IMR-90 (cell line): ENCODE data around the gene CDH15. TPM values are rescaled to one million over a fixed set of nuclear protein-coding genes. Genes with fewer than 3 reads are reported as not detected.

Experiments
- ATAC-seq: fragments of 200-7000 bp; cut with Tn5 transposase; 2 replicates; pipeline ENCODE4 v1.9.1; 2020; ENCODE audit warnings: low read depth, mild to moderate bottlenecking, moderate library complexity
- BruUV-seq: library from RNA; stranded (reverse); fragments of 400-500 nt; replicated peaks from 2 replicates; lab custom pipeline; 2021; lab: Mats Ljungman, UMichigan
- CTCF ChIA-PET: fragments of 300-600 bp; formaldehyde crosslinking; extraction: SDS; loops from one replicate; lab custom pipeline; 2021; ENCODE audit warnings: antibody characterized with exemption; lab: Yijun Ruan, JAX
- POLR2A ChIA-PET: fragments of 300-600 bp; sonication (Branson Sonifier 250); formaldehyde crosslinking; loops from one replicate; lab custom pipeline; 2022; ENCODE audit warnings: antibody characterized with exemption; ENCODE audit not compliant: unreplicated experiment; lab: Charles Lee
- DNase-seq: peaks from one replicate; pipeline ENCODE4 v3.0.0; 2013
- H2AFZ ChIP-seq: replicated peaks from 2 replicates; pipeline ENCODE3; 2013; ENCODE audit warnings: low read length, mild to moderate bottlenecking; ENCODE audit not compliant: poor library complexity
- H2AK5ac ChIP-seq: 2 replicates; pipeline ENCODE4 v1.6.1; 2013; ENCODE audit warnings: low read depth, low read length, inconsistent platforms
- H2AK9ac ChIP-seq: replicated peaks from 2 replicates; pipeline ENCODE3; 2013; ENCODE audit warnings: mild to moderate bottlenecking, low read depth, low read length, moderate library complexity; ENCODE audit not compliant: poor library complexity
- H2BK120ac ChIP-seq: 2 replicates; pipeline ENCODE4 v1.6.1; 2013; ENCODE audit warnings: low read depth, low read length, inconsistent platforms
- H2BK15ac ChIP-seq: 3 replicates; pipeline ENCODE4 v1.6.1; 2013; ENCODE audit warnings: low read depth, low read length, inconsistent platforms
- H2BK20ac ChIP-seq: 2 replicates; pipeline ENCODE4 v1.6.1; 2013; ENCODE audit warnings: low read depth, mild to moderate bottlenecking, inconsistent platforms, low read length, moderate library complexity
- H2BK5ac ChIP-seq: 2 replicates; pipeline ENCODE4 v1.6.1; 2013; ENCODE audit warnings: mild to moderate bottlenecking, low read depth, low read length, inconsistent platforms; ENCODE audit not compliant: poor library complexity, severe bottlenecking
- H3K14ac ChIP-seq: replicated peaks from 2 replicates; pipeline ENCODE4 v1.6.1; 2013; ENCODE audit warnings: low read depth, low read length, inconsistent platforms
- H3K18ac ChIP-seq: 2 replicates; pipeline ENCODE4 v1.6.1; 2013; ENCODE audit warnings: low read depth, low read length, control low read depth
- H3K23ac ChIP-seq: 2 replicates; pipeline ENCODE4 v1.6.1; 2013; ENCODE audit warnings: low read depth, low read length, inconsistent platforms
- H3K27ac ChIP-seq: 2 replicates; pipeline ENCODE4 v1.5.1; 2013; ENCODE audit warnings: mild to moderate bottlenecking, control low read depth, low read length; ENCODE audit not compliant: insufficient read depth
- H3K27me3 ChIP-seq: 2 replicates; pipeline ENCODE4 v1.6.1; 2013; ENCODE audit warnings: low read length; ENCODE audit not compliant: control insufficient read depth, insufficient read depth
- H3K36me3 ChIP-seq: 2 replicates; pipeline ENCODE4 v1.6.1; 2013; ENCODE audit warnings: low read length, mixed read lengths; ENCODE audit not compliant: control insufficient read depth, insufficient read depth
- H3K4ac ChIP-seq: 2 replicates; pipeline ENCODE4 v1.6.1; 2013; ENCODE audit warnings: low read depth, low read length, inconsistent platforms
- H3K4me1 ChIP-seq: 2 replicates; pipeline ENCODE4 v1.6.1; 2013; ENCODE audit warnings: low read length, mixed read lengths; ENCODE audit not compliant: control insufficient read depth, insufficient read depth
- H3K4me2 ChIP-seq: 2 replicates; pipeline ENCODE4 v1.6.1; 2013; ENCODE audit warnings: low read depth, mild to moderate bottlenecking, control low read depth, low read length, moderate library complexity
- H3K4me3 ChIP-seq: 2 replicates; pipeline ENCODE4 v1.5.1; 2013; ENCODE audit warnings: low read depth, mild to moderate bottlenecking, control low read depth, low read length, moderate library complexity; ENCODE audit not compliant: insufficient read depth
- H3K56ac ChIP-seq: 2 replicates; pipeline ENCODE4 v1.6.1; 2013; ENCODE audit warnings: low read length, inconsistent platforms; ENCODE audit not compliant: insufficient read depth; ENCODE audit errors: extremely low read depth
- H3K79me1 ChIP-seq, 2 experiments: 2 replicates each; pipeline ENCODE4 v1.6.1; 2013; ENCODE audit warnings: low read length in 2 of 2, inconsistent platforms in 1 of 2, low read depth in 1 of 2
- H3K9ac ChIP-seq: 2 replicates; pipeline ENCODE4 v1.6.1; 2013; ENCODE audit warnings: low read depth, low read length, control low read depth
- H3K9me1 ChIP-seq: 2 replicates; pipeline ENCODE4 v1.6.1; 2013; ENCODE audit warnings: low read length, inconsistent platforms; ENCODE audit not compliant: insufficient read depth
- H3K9me3 ChIP-seq: 2 replicates; pipeline ENCODE4 v1.6.1; 2013; ENCODE audit warnings: low read length; ENCODE audit not compliant: control insufficient read depth, insufficient read depth
- H4K20me1 ChIP-seq: 2 replicates; pipeline ENCODE4 v1.6.1; 2013; ENCODE audit warnings: low read length, inconsistent platforms; ENCODE audit not compliant: insufficient read depth
- H4K5ac ChIP-seq: 2 replicates; pipeline ENCODE4 v1.6.1; 2013; ENCODE audit warnings: mild to moderate bottlenecking, low read depth, low read length, control low read depth
- H4K8ac ChIP-seq, 2 experiments: 2 replicates each; pipeline ENCODE4 v1.6.1; 2013; ENCODE audit warnings: low read depth in 2 of 2, low read length in 2 of 2, control low read depth in 1 of 2, inconsistent platforms in 1 of 2
- H4K91ac ChIP-seq: 2 replicates; pipeline ENCODE4 v1.6.1; 2013; ENCODE audit warnings: low read depth, low read length, inconsistent platforms; ENCODE audit not compliant: insufficient read depth
- BHLHE40 ChIP-seq: fragments of 150-350 bp; IDR thresholded peaks from 2 replicates; pipeline ENCODE4 v1.6.1; 2016; ENCODE audit warnings: mild to moderate bottlenecking, low read depth, low read length
- CEBPB ChIP-seq: IDR thresholded peaks from 2 replicates; pipeline ENCODE4 v1.6.1; 2012; ENCODE audit warnings: low read depth, low read length, improper control_type of control experiment
- CHD1 ChIP-seq: IDR thresholded peaks from 2 replicates; pipeline ENCODE4 v1.6.1; 2012; ENCODE audit warnings: low read depth, low read length, improper control_type of control experiment
- CTCF ChIP-seq: conservative IDR thresholded peaks from 2 replicates; pipeline ENCODE4 v1.5.1; 2012; ENCODE audit warnings: mild to moderate bottlenecking, low read depth, low read length, improper control_type of control experiment
- POLR2A ChIP-seq: IDR thresholded peaks from 2 replicates; pipeline ENCODE4 v1.6.1; 2012; ENCODE audit warnings: mild to moderate bottlenecking, low read depth, low read length
- RAD21 ChIP-seq: IDR thresholded peaks from 2 replicates; pipeline ENCODE4 v1.6.1; 2012; ENCODE audit warnings: low read length, improper control_type of control experiment
- RFX5 ChIP-seq: IDR thresholded peaks from 2 replicates; pipeline ENCODE4 v1.8.0; 2012; ENCODE audit warnings: low read depth, mild to moderate bottlenecking, low read length, moderate library complexity
- SMC3 ChIP-seq: fragments of 150-350 bp; IDR thresholded peaks from 2 replicates; pipeline ENCODE4 v1.6.1; 2016; ENCODE audit warnings: low read depth, mild to moderate bottlenecking, antibody characterized with exemption, low read length, moderate library complexity
- WGBS, 2 experiments: methylation state at CpG; one replicate each; pipeline versions ENCODE4 v1.1.5 to v1.1.7; 2013; ENCODE audit warnings: missing lambda C conversion rate in 2 of 2; ENCODE audit not compliant: insufficient read length in 1 of 2; ENCODE audit errors: extremely low coverage in 2 of 2; 5-methylcytosine and 5-hydroxymethylcytosine counted together
- dilution Hi-C: fragments of 300-500 bp; cut with HindIII; formaldehyde crosslinking; loops from one replicate; pipeline ENCODE4 v1.14.3; 2018; ENCODE audit warnings: low sequenced_read_pairs; ENCODE audit not compliant: unreplicated experiment
- in situ Hi-C: fragments of 300-500 bp; cut with MboI; formaldehyde crosslinking; loops from 3 replicates; pipeline ENCODE4 v1.14.3; 2019; ENCODE audit warnings: low sequenced_read_pairs, inconsistent platforms, mixed read lengths
- intact Hi-C: fragments of 100-400 bp; cut with micrococcal nuclease; formaldehyde crosslinking; loops from 2 replicates; pipeline ENCODE4 v1.10.0; 2022
- polyA plus RNA-seq, 3 experiments: library from polyadenylated mRNA; depleted of rRNA; stranded (reverse); fragments of >200 nt; gene quantifications; 2 replicates each; pipeline ENCODE4 v1.2.3, GENCODE V29; 2012; ENCODE audit warnings: low replicate concordance in 1 of 3
- total RNA-seq: library from RNA; depleted of rRNA; stranded (reverse); fragments of >200 nt; gene quantifications from 2 replicates; pipeline ENCODE4 v1.2.3, GENCODE V29; 2012

Gene CDH15
- total and polyA plus RNA-seq, 2 of the 4 experiments (the other 2 are of a cell fraction) = 0.18 to 0.62 TPM

- no peak for TF ChIP-seq BHLHE40
- no peak for TF ChIP-seq RAD21
- TF ChIP-seq SMC3 = no peak
- no peak for TF ChIP-seq RFX5
- no peak for TF ChIP-seq POLR2A
- no peak for TF ChIP-seq CHD1
These were observed 38.0 kb upstream of the CDH15 start (continued) for GRCh38 chr16:89133457-89134127.

GRCh38 chr16:89134269-89134668 is 37.3 kb upstream of the CDH15 start:
- H3K4ac ChIP-seq = no peak overlapping the region
- no peak for ATAC-seq
- TF ChIP-seq CTCF (no peak), CEBPB (no peak)
- H4K91ac ChIP-seq = no peak overlapping the region
- H2BK120ac ChIP-seq = no peak overlapping the region
- no peak overlapping the region for H2AK5ac ChIP-seq
- H3K9me3 ChIP-seq = no peaks in the 10 kb centered on the region
- no peak overlapping the region for H3K4me3 ChIP-seq
- no peak overlapping the region for H3K23ac ChIP-seq
- H2BK20ac ChIP-seq = no peak overlapping the region
- H3K14ac ChIP-seq = no peak overlapping the region
- peaks cover 0 to 8% of the 10 kb centered on the region in 2 experiments; a peak in 2 of 4 replicates for H3K79me1 ChIP-seq
- H3K56ac ChIP-seq = no peak overlapping the region
- BruUV-seq = no TSS peak
- no peak overlapping the region for H3K4me2 ChIP-seq
- H4K20me1 ChIP-seq = no peaks in the 10 kb centered on the region; the same call in 1 of the 2 replicates
- ChIA-PET CTCF (no interaction called here), POLR2A (no interaction called here)
- peaks cover 37% of the 10 kb centered on the region; the same call in 1 of the 2 replicates for H3K36me3 ChIP-seq
- no peak overlapping the region for H2BK5ac ChIP-seq
- dilution Hi-C loops = no loop called here
- H4K8ac ChIP-seq = no peak overlapping the region
- H2AK9ac ChIP-seq = no peak overlapping the region
- H3K18ac ChIP-seq = no peak overlapping the region
- intact Hi-C loops = no loop called here
- no peak overlapping the region for H3K27ac ChIP-seq
- H3K27me3 ChIP-seq = no peaks in the 10 kb centered on the region
- H4K5ac ChIP-seq = no peak overlapping the region
- in situ Hi-C loops = no loop called here
- H2AFZ ChIP-seq = no peak overlapping the region
- WGBS, 2 experiments = 100% methylated on average over 1 of the region's 20 CpGs; no CpG with 5 or more reads in 1 of the 2 experiments
- no peaks in the 10 kb centered on the region for H3K4me1 ChIP-seq
- no peaks in the 10 kb centered on the region for H3K9me1 ChIP-seq
- no peak for DNase-seq
- H2BK15ac ChIP-seq = no peak overlapping the region
- H3K9ac ChIP-seq = no peak overlapping the region
